ENCODE measurements around the gene FMO5.

The FMO5 gene

GRCh38 chr1:147142886-147143285, 82.3 kb downstream of the FMO5 start:
- DNase-seq (ENCODE audit: low read depth) = no peak
